HG03025 (cell line): ENCODE results near the gene AKNA.
A peak's percentile ranks its signal among the peaks of the same experiment; 100 is the strongest.

ENCODE experiments used
- ATAC-seq: cut with Tn5 transposase; IDR thresholded peaks from one replicate; pipeline ENCODE4 v1.9.1; 2021; ENCODE audit warnings: mild to moderate bottlenecking, moderate library complexity; ENCODE audit not compliant: unreplicated experiment, low FRiP score

Gene AKNA

GRCh38 chr9:114366334-114367128 lies 21.3 kb downstream of the AKNA start:
- ATAC-seq = peak; percentile 52

DNA sequence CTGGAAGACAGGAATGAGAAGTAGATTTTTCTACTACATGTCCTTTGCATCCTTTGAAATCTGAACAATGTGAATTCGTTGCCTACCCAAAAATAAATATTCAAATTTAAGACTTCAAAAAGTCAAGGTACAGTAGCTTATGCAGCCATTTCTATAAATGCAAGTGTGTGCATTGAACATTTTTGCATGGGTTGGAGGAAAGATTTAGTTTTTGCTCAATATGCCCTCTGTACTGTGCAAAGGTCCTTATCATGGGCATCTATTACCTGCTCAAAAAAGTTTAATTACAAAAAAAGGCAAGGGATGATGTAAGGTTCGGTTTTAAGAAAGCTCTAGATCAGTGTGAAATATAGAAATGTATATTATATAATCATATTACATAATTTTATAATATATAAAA lies 22.6 kb downstream of the AKNA start:
- ATAC-seq = no peak

- no peak for ATAC-seq
Observed at GRCh38 chr9:114364134-114365041, 23.4 kb downstream of the AKNA start.

GRCh38 chr9:114363424-114363823 lies 24.4 kb downstream of the AKNA start:
- no peak for ATAC-seq

DNA sequence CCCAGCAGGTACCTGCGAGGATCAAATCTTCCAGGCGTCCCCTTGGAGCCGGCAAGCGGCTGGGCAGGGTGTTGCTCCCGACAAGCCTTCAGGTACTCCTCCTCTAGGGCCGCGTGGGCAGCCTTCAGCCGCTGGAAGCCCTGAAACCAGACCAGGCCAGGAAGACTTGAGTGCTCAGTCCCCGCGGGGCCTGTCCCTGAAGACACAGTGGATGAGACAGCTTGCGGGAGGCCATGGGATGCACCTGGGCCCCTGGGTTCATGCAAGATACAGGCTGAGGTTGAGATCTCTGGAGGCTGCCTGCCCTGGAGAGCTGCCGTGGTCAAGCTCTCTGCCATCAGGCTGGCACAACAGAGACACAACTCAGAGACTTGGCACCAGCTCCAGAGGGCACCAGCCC lies 25.4 kb downstream of the AKNA start:
- ATAC-seq = no peak

GRCh38 chr9:114361542-114361941 lies 26.2 kb downstream of the AKNA start:
- no peak for ATAC-seq

- no peak for ATAC-seq
Observed at GRCh38 chr9:114359801-114360200, 28.0 kb downstream of the AKNA start.

DNA sequence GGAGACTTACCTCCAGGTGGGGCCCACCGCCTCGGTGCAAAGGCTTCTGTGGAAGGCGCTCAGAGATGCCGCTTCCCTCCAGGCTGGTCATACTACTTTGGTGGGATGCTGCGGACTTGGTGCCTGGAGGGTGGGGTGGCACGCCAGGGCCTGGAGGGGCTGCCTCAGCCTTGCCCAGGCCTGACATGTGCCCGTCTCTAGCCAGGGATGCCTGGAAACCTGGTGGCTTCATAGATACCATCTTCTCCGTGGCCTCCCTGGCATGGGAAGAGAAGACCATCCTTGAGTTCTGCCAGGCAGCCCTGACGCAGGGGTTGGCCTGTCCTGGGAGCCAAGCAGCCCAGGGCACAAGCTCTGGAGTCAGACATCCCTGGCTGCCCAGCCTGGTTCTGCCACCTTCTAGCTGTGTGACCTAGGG lies 29.9 kb downstream of the AKNA start:
- no peak for ATAC-seq

DNA sequence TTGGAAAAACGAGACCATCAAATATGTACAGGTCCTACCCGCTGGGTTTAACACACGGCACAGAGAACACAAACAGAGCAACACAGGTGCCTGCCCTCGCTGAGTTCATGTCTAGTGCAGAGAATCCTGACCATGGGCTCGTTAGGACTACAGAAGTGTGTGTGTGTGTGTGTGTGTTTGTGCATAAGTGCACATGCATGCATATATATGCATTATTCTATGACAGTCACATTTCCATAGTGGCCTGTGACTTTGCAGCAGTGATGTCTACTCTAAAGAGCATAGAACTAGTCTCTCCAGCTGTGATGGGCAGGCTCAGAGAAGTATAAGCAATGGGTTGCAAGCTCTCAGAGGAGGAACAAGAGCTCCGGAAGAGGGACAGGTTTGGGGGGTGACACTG lies 30.4 kb downstream of the AKNA start:
- no peak for ATAC-seq

- ATAC-seq = no peak
Observed at GRCh38 chr9:114356792-114357191, 31.0 kb downstream of the AKNA start.

DNA sequence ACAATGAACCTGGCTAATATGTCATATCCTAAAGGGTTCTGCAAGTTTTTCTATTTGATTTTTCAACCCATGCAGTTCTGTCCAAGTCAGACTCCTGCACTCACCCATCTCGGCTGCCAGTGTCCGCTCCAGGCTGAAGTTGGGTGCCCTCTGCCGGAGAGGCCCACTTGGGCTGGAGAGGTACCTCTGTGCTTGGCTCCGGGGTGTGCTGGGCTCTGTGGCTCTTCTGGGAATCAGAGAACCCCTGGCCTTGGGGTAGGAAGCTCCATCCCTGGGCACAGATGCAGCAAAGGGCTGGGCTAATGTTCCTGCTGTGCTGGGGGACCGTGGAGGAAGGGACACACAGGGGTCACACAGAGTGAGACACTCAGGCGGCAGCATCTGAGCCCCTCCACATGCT lies 32.0 kb downstream of the AKNA start:
- no peak for ATAC-seq

DNA sequence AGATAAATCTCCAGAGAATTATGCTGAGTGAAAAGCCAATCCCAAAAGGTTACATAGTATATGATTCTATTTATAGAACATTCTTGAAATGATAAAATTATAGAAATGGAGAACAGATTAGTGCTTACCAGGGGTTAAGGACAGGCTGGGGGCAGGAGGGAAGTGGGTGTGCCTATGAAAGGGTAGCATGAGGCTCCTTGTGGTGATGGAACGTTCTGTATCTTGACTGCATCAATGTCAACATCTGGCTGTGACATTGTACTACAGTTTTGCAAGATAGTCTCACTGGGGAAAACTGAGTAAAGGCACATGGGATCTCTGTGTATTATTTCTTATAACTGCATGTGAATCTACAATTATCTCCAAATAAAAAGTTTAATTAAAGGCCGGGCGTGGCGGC lies 35.9 kb downstream of the AKNA start:
- ATAC-seq = no peak

DNA sequence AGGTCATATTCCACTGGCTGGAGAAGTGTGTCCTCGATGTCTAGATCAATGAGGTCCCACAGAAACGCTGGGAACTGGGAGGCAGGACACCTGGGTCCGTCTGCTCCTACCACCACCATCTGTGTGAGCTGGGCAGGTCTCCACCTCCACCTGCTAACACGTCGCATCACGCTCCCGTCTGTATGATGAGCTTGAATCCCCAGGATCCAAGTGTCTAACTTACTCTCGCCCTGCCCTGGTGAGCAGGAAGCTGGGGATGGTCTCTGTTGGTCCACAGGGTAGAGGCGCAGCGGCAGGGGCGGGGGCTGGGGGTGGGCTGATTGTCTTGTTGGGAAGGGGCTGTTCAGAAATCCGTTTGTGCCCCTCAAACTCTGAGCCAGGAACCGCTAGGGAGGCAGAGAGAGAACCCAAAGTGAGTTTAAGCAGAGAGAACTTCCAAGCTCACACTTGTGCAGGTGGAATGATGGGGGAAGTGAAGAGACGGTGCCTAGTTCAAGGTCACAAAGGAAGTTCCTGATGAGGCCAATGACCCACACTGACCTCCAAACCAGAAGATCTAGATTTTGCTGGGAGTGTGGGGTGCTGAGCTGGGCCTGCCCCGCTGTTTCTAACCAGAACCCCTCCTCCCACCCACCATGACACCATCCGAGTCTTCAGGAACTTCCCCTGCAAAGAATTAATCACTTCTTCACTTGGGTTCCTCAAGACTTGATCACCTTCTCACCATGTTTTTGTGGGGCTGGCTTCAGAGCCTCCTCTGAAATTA lies 37.0 kb downstream of the AKNA start:
- ATAC-seq = no peak

DNA sequence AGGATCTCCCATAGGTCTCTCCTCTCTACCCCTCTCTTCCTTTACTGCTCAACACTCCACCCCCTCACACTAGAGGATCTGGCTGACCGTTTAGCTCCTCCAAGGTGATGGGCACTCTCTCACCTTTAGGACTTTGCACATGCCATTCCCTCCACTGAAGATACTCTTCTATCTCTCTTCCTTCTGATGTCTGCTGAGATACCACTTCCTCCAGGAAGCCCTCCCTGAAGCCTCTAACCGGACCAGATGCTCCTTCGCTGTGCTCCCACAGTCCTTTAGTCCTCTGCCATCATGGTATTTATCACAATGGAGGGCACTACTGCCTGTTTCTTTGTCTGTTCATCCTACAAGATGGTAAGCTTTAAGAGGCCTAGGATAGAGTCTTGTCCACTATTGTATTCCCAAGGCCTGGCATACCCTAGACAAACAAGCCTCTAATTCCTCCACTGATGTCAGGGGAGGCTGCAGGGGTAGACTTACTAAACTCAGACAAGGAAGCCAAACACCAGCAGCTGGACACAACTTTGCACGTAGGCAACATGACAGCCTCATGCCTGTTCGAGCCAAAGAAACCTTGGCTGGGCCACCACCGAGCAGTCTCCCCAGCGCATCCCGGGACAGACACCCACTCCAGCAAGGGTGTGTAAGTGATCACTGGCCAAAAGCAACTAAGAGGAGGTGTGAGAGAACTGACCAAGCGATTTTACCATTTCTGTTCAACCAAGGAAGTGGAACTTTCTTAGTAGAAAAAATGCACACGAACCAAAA lies 37.9 kb downstream of the AKNA start:
- ATAC-seq = no peak

- ATAC-seq = peak; percentile 71
Observed at GRCh38 chr9:114348906-114349482, 38.8 kb downstream of the AKNA start.

- no peak for ATAC-seq
Observed at GRCh38 chr9:114348261-114348905, 39.4 kb downstream of the AKNA start.

DNA sequence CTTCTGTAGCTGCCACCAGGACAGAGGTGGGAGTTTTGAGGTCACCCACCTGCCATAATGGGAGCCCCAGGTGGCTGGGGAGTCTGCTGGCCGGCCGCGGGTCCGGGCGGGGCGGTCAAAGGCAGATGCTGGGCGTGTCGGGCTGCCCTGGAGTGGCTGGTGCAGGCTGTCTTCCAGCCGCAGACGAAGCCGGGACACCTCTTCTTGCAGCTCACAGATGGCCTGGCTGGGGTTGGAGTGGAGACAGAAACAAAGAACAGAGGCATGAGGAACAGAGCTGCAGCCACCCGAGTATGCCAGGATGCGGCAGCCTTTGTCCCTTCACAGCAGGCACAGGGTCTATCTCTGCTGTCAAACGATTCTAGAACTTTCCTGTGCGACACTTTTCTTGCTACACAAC lies 40.1 kb downstream of the AKNA start:
- no peak for ATAC-seq

- no peak for ATAC-seq
Observed at GRCh38 chr9:114346146-114346545, 41.6 kb downstream of the AKNA start.

DNA sequence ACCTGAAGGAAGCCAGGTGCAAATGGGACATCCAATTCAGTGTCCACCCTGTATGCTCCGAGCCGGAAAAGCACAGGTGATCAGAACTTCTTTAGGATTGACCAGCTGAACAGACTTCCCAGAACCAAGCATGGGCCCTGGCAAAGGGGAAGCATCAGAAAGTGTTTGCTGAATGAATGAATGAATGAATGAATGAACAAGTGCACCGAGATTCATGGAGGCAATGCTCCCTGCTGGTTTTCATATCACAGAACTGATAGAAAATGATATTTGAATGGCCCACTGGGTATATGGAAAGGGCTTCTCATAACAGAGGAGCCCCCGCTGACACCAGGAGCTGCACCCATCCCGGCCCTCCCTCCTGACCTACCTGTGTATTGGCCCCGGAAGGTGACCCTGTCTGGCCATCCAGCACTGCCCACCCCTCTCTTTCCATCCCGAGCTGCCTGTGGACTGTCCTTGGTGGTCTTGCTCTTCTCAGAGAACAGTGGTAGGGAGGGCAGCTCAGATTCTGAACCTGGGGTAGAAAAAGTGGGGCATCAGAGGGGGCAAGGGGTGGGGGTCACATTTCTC lies 42.2 kb downstream of the AKNA start:
- ATAC-seq = no peak
